CD8-positive, alpha-beta memory T cell (primary cell): ENCODE data around the gene ARHGAP26. TPM values are rescaled to one million over a fixed set of nuclear protein-coding genes. Genes with fewer than 3 reads are reported as not detected.
A peak's percentile ranks its signal among the peaks of the same experiment; 100 is the strongest.

Experiments used
- CTCF ChIA-PET: fragments of 350-600 bp; sonication (Branson Sonifier 250); formaldehyde crosslinking; loops from one replicate; lab custom pipeline; 2021; ENCODE audit warnings: antibody characterized with exemption; lab: Charles Lee
- POLR2A ChIA-PET: fragments of 350-600 bp; sonication (Branson Sonifier 250); formaldehyde crosslinking; loops from one replicate; lab custom pipeline; 2021; ENCODE audit warnings: antibody characterized with exemption; lab: Charles Lee
- DNase-seq, 5 donors: peaks; one replicate each; pipeline versions ENCODE4 v3.0.0 to v3.0.0-alpha.2; 2020 to 2022; ENCODE audit warnings: mixed read lengths in 1 of 5
- H3K27ac ChIP-seq: one replicate; pipeline ENCODE4 v1.7.0; 2013; ENCODE audit warnings: low read depth, mild to moderate bottlenecking, low read length, moderate library complexity
- H3K27me3 ChIP-seq: 2 replicates; pipeline ENCODE4 v1.7.0; 2013; ENCODE audit warnings: low read length, mild to moderate bottlenecking; ENCODE audit not compliant: insufficient read depth, poor library complexity, severe bottlenecking
- H3K36me3 ChIP-seq: 2 replicates; pipeline ENCODE4 v1.7.0; 2013; ENCODE audit warnings: mild to moderate bottlenecking, low read length, moderate library complexity; ENCODE audit not compliant: insufficient read depth
- H3K4me1 ChIP-seq: 2 replicates; pipeline ENCODE4 v1.7.0; 2013; ENCODE audit warnings: mild to moderate bottlenecking, low read length, moderate library complexity; ENCODE audit not compliant: insufficient read depth
- H3K4me3 ChIP-seq: 2 replicates; pipeline ENCODE4 v1.7.0; 2013; ENCODE audit warnings: mild to moderate bottlenecking, low read length
- H3K9me3 ChIP-seq: 2 replicates; pipeline ENCODE4 v1.7.0; 2013; ENCODE audit warnings: mild to moderate bottlenecking, low read length
- H3K27ac Mint-ChIP-seq, 8 donors: one replicate each; pipeline ENCODE4 v1.8.0; 2020 to 2021; ENCODE audit warnings: mixed read lengths in 8 of 8, mild to moderate bottlenecking in 6 of 8, inconsistent platforms in 3 of 8, moderate library complexity in 3 of 8
- H3K27me3 Mint-ChIP-seq, 2 donors: one replicate each; pipeline ENCODE4 v1.8.0; 2020 to 2021; ENCODE audit warnings: mixed read lengths in 2 of 2, mild to moderate bottlenecking in 1 of 2, moderate library complexity in 1 of 2
- H3K36me3 Mint-ChIP-seq, 3 donors: one replicate each; pipeline ENCODE4 v1.8.0; 2020 to 2021; ENCODE audit warnings: mixed read lengths in 3 of 3, inconsistent platforms in 1 of 3, mild to moderate bottlenecking in 1 of 3
- H3K4me1 Mint-ChIP-seq, 3 donors: one replicate each; pipeline ENCODE4 v1.8.0; 2020 to 2021; ENCODE audit warnings: mixed read lengths in 3 of 3, inconsistent platforms in 1 of 3, mild to moderate bottlenecking in 1 of 3
- H3K4me3 Mint-ChIP-seq, 7 donors: one replicate each; pipeline ENCODE4 v1.8.0; 2020 to 2021; ENCODE audit warnings: mixed read lengths in 7 of 7, mild to moderate bottlenecking in 6 of 7, moderate library complexity in 4 of 7, inconsistent platforms in 2 of 7
- H3K9me3 Mint-ChIP-seq, 5 donors: one replicate each; pipeline ENCODE4 v1.8.0; 2020 to 2022; ENCODE audit warnings: mixed read lengths in 5 of 5, mild to moderate bottlenecking in 3 of 5, moderate library complexity in 2 of 5, inconsistent platforms in 1 of 5
- polyA plus RNA-seq: library from polyadenylated mRNA; unstranded; fragments of 300-500 nt; fragmentation: Illumina TruSeq; gene quantifications from one replicate; pipeline ENCODE4 v1.2.3, GENCODE V29; 2021
- total RNA-seq, 2 experiments: library from RNA; stranded (reverse); gene quantifications; one replicate each; pipeline ENCODE4 v1.2.3, GENCODE V29; 2021

ARHGAP26 gene
- total and polyA plus RNA-seq, 3 experiments from 2014 or later: 16.7 to 37.1 (median 19.7) TPM

DNA sequence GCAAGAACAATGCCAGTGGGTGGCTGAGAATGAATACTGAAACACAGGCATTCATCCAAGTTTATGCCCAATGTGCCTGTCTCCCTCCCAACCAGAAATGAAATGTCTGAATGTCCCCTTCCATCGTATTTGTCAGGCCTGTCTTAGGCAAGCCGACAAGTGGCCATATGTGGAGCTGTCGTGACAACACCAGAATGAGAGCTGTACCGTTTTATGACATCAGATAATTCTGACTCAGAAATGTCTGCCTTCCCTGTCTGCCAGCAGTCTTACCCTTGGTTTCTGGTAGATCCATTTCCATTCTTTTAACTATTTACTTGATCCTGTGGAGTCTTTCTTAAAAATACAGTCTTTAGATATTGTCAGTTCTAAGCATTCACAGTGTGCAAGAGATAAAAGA, 421.5 kb downstream of the ARHGAP26 start:
- Mint-ChIP-seq H3K27me3 (no peaks in the 10 kb centered on the region), H3K9me3 (peaks cover 0 to 13% (median 7%) of the 10 kb centered on the region in 5 donors), H3K4me3 (no peak overlapping the region), H3K36me3 (peaks cover 16 to 42% (median 40%) of the 10 kb centered on the region in 3 donors), H3K4me1 (peaks cover 4 to 21% (median 6%) of the 10 kb centered on the region in 3 donors), H3K27ac (no peak overlapping the region)
- no peaks in the 10 kb centered on the region for H3K9me3 ChIP-seq
- H3K4me1 ChIP-seq: no peaks in the 10 kb centered on the region
- POLR2A ChIA-PET: no interaction called here
- H3K27ac ChIP-seq: no peak overlapping the region
- H3K27me3 ChIP-seq: no peaks in the 10 kb centered on the region
- no peak overlapping the region for H3K4me3 ChIP-seq
- peaks cover 5% of the 10 kb centered on the region for H3K36me3 ChIP-seq
- no peak for DNase-seq
- CTCF ChIA-PET: no interaction called here

DNA sequence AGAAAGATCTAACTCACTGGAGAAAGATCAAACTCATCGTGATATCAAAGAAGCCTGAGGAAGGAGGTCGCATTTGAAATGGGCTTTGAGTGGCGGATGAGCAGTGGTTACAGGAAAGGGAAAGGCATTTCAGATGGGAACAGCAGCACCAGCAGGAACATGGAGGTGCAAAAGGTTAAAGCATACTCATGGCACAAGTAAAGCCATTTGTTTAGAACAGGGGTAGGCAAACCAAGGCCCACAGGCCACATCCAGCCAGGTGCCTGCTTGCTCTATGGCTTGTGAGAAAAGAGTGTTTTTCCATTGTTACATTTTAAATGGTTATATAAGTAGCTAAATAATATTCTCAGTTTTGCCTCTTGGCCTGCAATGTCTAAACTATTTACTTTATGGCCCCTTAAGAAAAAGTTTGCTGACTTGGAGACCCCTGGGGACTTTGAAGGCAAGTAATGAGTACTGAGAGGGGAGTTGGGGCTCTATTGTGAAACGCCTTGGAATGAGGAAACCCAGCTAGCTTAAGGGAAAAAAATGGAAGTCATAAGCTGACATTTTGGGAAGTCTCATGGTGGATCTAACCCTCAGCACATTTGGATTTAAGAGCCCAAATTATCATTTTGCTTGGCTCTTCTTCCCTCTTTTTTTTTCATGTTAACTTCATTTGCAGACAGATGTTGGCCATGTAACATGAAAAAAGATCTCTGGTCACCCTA, 422.2 kb downstream of the ARHGAP26 start:
- Mint-ChIP-seq H3K36me3 (peaks cover 16 to 44% (median 39%) of the 10 kb centered on the region in 3 donors), H3K4me3 (no peak overlapping the region)
- CTCF ChIA-PET: no interaction called here

DNA sequence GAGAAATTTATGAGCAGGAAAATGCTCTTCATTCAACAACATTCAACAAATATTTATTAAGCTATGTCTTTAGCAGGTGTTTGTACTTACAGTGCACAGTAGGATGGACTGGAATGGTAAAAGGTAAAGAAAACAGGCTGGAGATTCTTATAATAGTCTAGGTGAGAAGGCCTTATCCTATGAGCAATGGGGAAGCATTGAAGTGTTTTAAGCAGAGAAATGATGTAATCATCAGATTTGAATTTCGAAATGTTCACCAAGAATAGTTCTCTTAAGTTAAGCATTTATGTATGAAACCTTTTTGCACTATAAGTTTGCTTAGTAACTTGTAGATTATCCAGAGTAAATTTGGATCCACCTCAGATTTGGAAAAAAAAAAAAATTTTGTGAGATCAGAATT, 424.0 kb downstream of the ARHGAP26 start:
- POLR2A ChIA-PET: no interaction called here
- Histone ChIP-seq H3K4me3 (no peak overlapping the region), H3K27me3 (no peaks in the 10 kb centered on the region), H3K9me3 (no peaks in the 10 kb centered on the region), H3K27ac (no peak overlapping the region), H3K4me1 (no peaks in the 10 kb centered on the region), H3K36me3 (peaks cover 5% of the 10 kb centered on the region)
- Mint-ChIP-seq H3K27me3 (no peaks in the 10 kb centered on the region), H3K9me3 (peaks cover 0 to 12% (median 7%) of the 10 kb centered on the region in 5 donors), H3K27ac (no peak overlapping the region), H3K4me1 (peaks cover 4 to 9% (median 6%) of the 10 kb centered on the region in 3 donors), H3K4me3 (no peak overlapping the region), H3K36me3 (peaks cover 10 to 37% (median 31%) of the 10 kb centered on the region in 3 donors)
- DNase-seq: no peak
- CTCF ChIA-PET: no interaction called here

More for the DNA sequence above, 422.2 kb downstream of the ARHGAP26 start:
- Histone ChIP-seq H3K4me3 (no peak overlapping the region), H3K27me3 (no peaks in the 10 kb centered on the region), H3K27ac (no peak overlapping the region), H3K36me3 (peaks cover 5% of the 10 kb centered on the region), H3K4me1 (no peaks in the 10 kb centered on the region), H3K9me3 (no peaks in the 10 kb centered on the region)
- POLR2A ChIA-PET: interaction anchor here (0.6 kb wide), 2 partner anchors 194 to 313 kb away, joined by 3 to 4 read pairs; no protein-coding TSS in a partner anchor
- peak overlapping the region in 1 of 8 donors; percentile 31 for H3K27ac Mint-ChIP-seq
- peaks cover 0 to 13% (median 8%) of the 10 kb centered on the region in 5 donors for H3K9me3 Mint-ChIP-seq
- H3K27me3 Mint-ChIP-seq: no peaks in the 10 kb centered on the region
- H3K4me1 Mint-ChIP-seq: peaks cover 6 to 20% (median 9%) of the 10 kb centered on the region in 3 donors
- no peak for DNase-seq

DNA sequence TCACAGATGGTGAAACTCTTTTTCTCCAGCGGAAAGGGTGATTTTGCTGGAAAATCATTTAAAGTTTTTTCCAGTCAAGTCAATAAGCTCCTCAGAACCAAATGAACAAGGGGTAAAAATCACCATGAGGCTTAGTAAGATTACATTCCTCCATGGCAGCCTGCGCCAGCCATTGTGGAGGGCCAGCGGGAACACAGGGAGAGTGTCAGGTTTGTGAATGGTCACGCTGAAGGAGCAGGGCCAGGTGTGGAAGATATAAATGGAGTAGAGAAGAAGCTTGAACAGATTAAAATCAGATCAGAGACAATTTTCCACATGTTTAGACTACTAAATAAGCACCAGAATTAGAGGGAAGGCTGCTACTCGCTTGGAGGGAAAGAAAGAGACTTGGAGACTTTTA, 424.5 kb downstream of the ARHGAP26 start:
- POLR2A ChIA-PET: no interaction called here
- no peak for DNase-seq
- Histone ChIP-seq H3K4me3 (no peak overlapping the region), H3K36me3 (peaks cover 5% of the 10 kb centered on the region), H3K27me3 (no peaks in the 10 kb centered on the region), H3K27ac (no peak overlapping the region), H3K9me3 (no peaks in the 10 kb centered on the region), H3K4me1 (no peaks in the 10 kb centered on the region)
- H3K9me3 Mint-ChIP-seq: peaks cover 0 to 12% (median 7%) of the 10 kb centered on the region in 5 donors
- no peak overlapping the region for H3K4me3 Mint-ChIP-seq
- peaks cover 4 to 9% (median 6%) of the 10 kb centered on the region in 3 donors for H3K4me1 Mint-ChIP-seq
- peaks cover 10 to 36% (median 30%) of the 10 kb centered on the region in 3 donors for H3K36me3 Mint-ChIP-seq
- peak overlapping the region in 1 of 8 donors; percentile 83 for H3K27ac Mint-ChIP-seq
- CTCF ChIA-PET: no interaction called here
- no peaks in the 10 kb centered on the region for H3K27me3 Mint-ChIP-seq

DNA sequence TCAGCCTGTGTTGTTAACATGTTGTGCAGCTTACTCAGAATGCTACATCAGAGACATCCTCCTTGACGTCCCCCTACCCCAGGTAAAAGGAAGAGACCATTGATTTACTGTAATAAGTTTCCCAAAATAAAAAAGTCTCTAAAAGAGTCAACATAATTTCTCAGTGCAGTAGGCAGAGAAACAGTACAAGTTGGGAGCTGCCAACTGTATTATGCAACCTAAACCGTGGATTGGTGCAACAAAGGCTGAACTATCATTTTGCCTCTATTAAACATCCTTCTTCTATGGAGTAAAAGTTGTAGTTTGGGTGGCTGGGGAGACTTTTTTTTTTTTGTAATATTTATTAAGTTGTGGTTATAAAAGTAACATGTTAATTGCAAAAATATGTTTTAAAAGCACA, 425.3 kb downstream of the ARHGAP26 start:
- Histone ChIP-seq H3K4me1 (no peaks in the 10 kb centered on the region), H3K9me3 (no peaks in the 10 kb centered on the region), H3K4me3 (no peak overlapping the region), H3K27me3 (no peaks in the 10 kb centered on the region), H3K36me3 (peaks cover 5% of the 10 kb centered on the region), H3K27ac (no peak overlapping the region)
- H3K27ac Mint-ChIP-seq: no peak overlapping the region
- peaks cover 10 to 29% (median 28%) of the 10 kb centered on the region in 3 donors for H3K36me3 Mint-ChIP-seq
- H3K4me1 Mint-ChIP-seq: peaks cover 6 to 9% (median 6%) of the 10 kb centered on the region in 3 donors
- no peak overlapping the region for H3K4me3 Mint-ChIP-seq
- ChIA-PET POLR2A (no interaction called here), CTCF (interaction anchor here (1.6 kb wide), 1 partner anchor 27 kb away, joined by 4 read pairs; no protein-coding TSS in a partner anchor)
- H3K27me3 Mint-ChIP-seq: no peaks in the 10 kb centered on the region
- no peak for DNase-seq
- peaks cover 0 to 6% (median under 1%) of the 10 kb centered on the region in 5 donors for H3K9me3 Mint-ChIP-seq

DNA sequence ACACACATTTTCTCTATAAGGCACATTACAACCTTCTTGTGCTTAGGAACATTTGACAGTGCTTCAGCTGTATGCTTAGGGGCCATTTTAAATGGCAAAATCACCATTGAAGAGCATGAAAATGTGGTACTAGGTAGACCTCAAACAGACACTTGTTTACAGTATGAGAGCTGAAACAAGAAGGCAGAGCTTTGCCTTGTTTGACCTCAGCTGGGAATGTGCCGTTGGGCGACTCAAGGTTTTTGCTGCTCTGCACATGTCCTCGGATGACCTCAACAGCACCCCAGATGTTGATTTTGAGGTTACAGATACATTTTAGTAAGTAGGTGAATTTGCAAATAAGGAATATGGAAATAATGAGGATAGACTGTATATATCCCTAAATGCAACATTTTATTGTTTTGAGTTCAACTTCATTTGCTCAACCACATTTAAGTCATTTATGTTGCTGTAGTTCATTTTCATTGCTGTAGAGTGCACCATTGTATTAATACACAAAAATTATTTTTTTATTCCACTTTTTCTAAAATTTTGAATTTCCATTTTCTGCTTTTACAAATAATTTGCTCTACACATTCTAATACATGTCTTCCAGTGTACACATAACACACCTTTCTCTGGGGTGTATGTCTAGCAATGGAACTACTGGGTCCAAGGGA, 426.6 kb downstream of the ARHGAP26 start:
- Histone ChIP-seq H3K27me3 (no peaks in the 10 kb centered on the region), H3K4me3 (no peak overlapping the region), H3K36me3 (no peaks in the 10 kb centered on the region), H3K4me1 (no peaks in the 10 kb centered on the region), H3K9me3 (no peaks in the 10 kb centered on the region), H3K27ac (no peak overlapping the region)
- CTCF ChIA-PET: interaction anchor here (0.9 to 1.6 kb wide), 2 partner anchors 26 to 28 kb away, joined by 3 to 4 read pairs; no protein-coding TSS in a partner anchor
- POLR2A ChIA-PET: no interaction called here
- Mint-ChIP-seq H3K4me1 (peaks cover 6 to 9% (median 6%) of the 10 kb centered on the region in 3 donors), H3K27ac (no peak overlapping the region), H3K9me3 (peaks cover 0 to 6% (median 0%) of the 10 kb centered on the region in 5 donors), H3K4me3 (no peak overlapping the region), H3K27me3 (no peaks in the 10 kb centered on the region), H3K36me3 (peaks cover 7 to 30% (median 22%) of the 10 kb centered on the region in 3 donors)
- DNase-seq: no peak

GRCh38 chr5:143197260-143197656, 427.1 kb downstream of the ARHGAP26 start:
- Histone ChIP-seq H3K27me3 (no peaks in the 10 kb centered on the region), H3K27ac (no peak overlapping the region), H3K36me3 (no peaks in the 10 kb centered on the region), H3K4me3 (no peak overlapping the region), H3K9me3 (no peaks in the 10 kb centered on the region), H3K4me1 (no peaks in the 10 kb centered on the region)
- H3K9me3 Mint-ChIP-seq: peaks cover 0 to 6% (median 0%) of the 10 kb centered on the region in 5 donors
- H3K27me3 Mint-ChIP-seq: no peaks in the 10 kb centered on the region
- H3K27ac Mint-ChIP-seq: no peak overlapping the region
- ChIA-PET CTCF (no interaction called here), POLR2A (no interaction called here)
- no peak overlapping the region for H3K4me3 Mint-ChIP-seq
- H3K4me1 Mint-ChIP-seq: peaks cover 6 to 9% (median 6%) of the 10 kb centered on the region in 3 donors
- no peak for DNase-seq
- H3K36me3 Mint-ChIP-seq: peaks cover 3 to 31% (median 19%) of the 10 kb centered on the region in 3 donors

GRCh38 chr5:143198332-143198731, 428.2 kb downstream of the ARHGAP26 start:
- Histone ChIP-seq H3K27me3 (no peaks in the 10 kb centered on the region), H3K36me3 (no peaks in the 10 kb centered on the region), H3K4me1 (no peaks in the 10 kb centered on the region), H3K4me3 (no peak overlapping the region), H3K9me3 (no peaks in the 10 kb centered on the region), H3K27ac (no peak overlapping the region)
- H3K9me3 Mint-ChIP-seq: peaks cover 0 to 6% (median 0%) of the 10 kb centered on the region in 5 donors
- ChIA-PET CTCF (no interaction called here), POLR2A (no interaction called here)
- no peaks in the 10 kb centered on the region for H3K27me3 Mint-ChIP-seq
- DNase-seq: no peak
- H3K4me3 Mint-ChIP-seq: no peak overlapping the region
- peaks cover 6 to 9% (median 6%) of the 10 kb centered on the region in 3 donors for H3K4me1 Mint-ChIP-seq
- H3K36me3 Mint-ChIP-seq: peaks cover 6 to 35% (median 22%) of the 10 kb centered on the region in 3 donors
- H3K27ac Mint-ChIP-seq: no peak overlapping the region
